Upper lobe of right lung (tissue), 1 donor: ENCODE results near the gene DLG2. TPM values are rescaled to one million over a fixed set of nuclear protein-coding genes. Genes with fewer than 3 reads are reported as not detected.
A peak's percentile ranks its signal among the peaks of the same experiment; 100 is the strongest.

Experiments
- ATAC-seq: fragments of 200-7000 bp; cut with Tn5 transposase; one replicate; pipeline ENCODE4 v1.9.1; 2020; ENCODE audit warnings: mild to moderate bottlenecking, moderate library complexity
- DNase-seq: peaks from one replicate; pipeline ENCODE4 v3.0.0-alpha.2; 2020
- H3K27ac ChIP-seq: fragments of 200-600 bp; one replicate; pipeline ENCODE4 v1.8.0; 2022
- H3K27me3 ChIP-seq: fragments of 200-600 bp; one replicate; pipeline ENCODE4 v1.8.0; 2022; ENCODE audit warnings: mild to moderate bottlenecking
- H3K36me3 ChIP-seq: fragments of 200-600 bp; one replicate; pipeline ENCODE4 v1.8.0; 2022
- H3K4me1 ChIP-seq: fragments of 200-600 bp; one replicate; pipeline ENCODE4 v1.8.0; 2022
- H3K4me3 ChIP-seq: fragments of 200-600 bp; one replicate; pipeline ENCODE4 v1.8.0; 2022; ENCODE audit warnings: mild to moderate bottlenecking
- H3K9me3 ChIP-seq: fragments of 200-600 bp; one replicate; pipeline ENCODE4 v1.8.0; 2022
- intact Hi-C: fragments of 100-400 bp; cut with DNase I; formaldehyde crosslinking; loops from one replicate; pipeline ENCODE4 v1.11.0; 2022
- total RNA-seq: library from RNA; stranded (reverse); fragmentation: NEBNext Ultra II Directional; extraction: Animal tissue kit (Norgen Biotek cat#: 25700); gene quantifications from one replicate; pipeline ENCODE4 v1.2.1, GENCODE V29; 2021
- TF ChIP-seq, protein P1 (sequence below): fragments of 200-600 bp; IDR thresholded peaks from one replicate; pipeline ENCODE4 v1.8.0; 2022; ENCODE audit warnings: antibody characterized with exemption
- donor health status: DM: no; HTN: yes; CAD: no; lungs with severe emphysema.

The DLG2 gene
- total RNA-seq, 1 donor from 2014 or later, result 9.7 TPM

DNA sequence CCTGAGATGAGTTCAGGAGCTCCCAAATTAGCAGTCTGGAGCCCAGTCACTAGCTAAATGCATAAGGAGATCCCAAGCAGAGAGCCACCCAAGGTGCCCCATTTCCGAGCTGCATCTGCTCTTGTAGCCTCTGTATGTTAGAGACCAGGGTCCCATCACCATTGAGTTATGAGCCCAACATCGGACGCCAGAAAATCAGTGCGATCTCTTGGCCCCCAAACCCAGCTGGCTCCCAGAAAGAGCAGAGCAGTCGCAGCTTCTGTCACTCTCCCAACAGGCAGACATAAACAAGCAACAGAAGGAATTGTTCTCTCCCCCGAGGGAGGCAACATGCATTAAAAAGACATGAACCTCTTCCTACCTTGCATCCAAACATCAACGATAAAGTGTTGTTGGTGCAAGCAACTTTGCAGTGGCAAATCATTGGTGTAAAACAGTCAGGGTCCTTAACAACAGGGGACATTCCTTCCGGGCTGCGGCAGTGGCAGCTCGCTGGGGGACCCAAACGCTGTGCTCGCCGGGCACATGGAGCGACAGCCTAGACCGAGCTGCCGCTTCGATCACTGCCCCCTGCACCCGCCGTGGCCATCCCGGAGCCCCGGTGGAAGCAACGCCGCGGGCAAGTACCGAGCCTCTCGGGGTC, 907.1 kb downstream of the DLG2 start:
- ATAC-seq (peak; percentile 54), DNase-seq (no peak)
- H3K27ac ChIP-seq, result no peak overlapping the region
- no peaks in the 10 kb centered on the region for H3K27me3 ChIP-seq
- no peaks in the 10 kb centered on the region for H3K36me3 ChIP-seq
- no peaks in the 10 kb centered on the region for H3K9me3 ChIP-seq
- H3K4me1 ChIP-seq, result peaks cover 7% of the 10 kb centered on the region
- H3K4me3 ChIP-seq, result peak overlapping the region; percentile 48
- intact Hi-C loops, result no loop called here
- TF ChIP-seq, protein P1, sequence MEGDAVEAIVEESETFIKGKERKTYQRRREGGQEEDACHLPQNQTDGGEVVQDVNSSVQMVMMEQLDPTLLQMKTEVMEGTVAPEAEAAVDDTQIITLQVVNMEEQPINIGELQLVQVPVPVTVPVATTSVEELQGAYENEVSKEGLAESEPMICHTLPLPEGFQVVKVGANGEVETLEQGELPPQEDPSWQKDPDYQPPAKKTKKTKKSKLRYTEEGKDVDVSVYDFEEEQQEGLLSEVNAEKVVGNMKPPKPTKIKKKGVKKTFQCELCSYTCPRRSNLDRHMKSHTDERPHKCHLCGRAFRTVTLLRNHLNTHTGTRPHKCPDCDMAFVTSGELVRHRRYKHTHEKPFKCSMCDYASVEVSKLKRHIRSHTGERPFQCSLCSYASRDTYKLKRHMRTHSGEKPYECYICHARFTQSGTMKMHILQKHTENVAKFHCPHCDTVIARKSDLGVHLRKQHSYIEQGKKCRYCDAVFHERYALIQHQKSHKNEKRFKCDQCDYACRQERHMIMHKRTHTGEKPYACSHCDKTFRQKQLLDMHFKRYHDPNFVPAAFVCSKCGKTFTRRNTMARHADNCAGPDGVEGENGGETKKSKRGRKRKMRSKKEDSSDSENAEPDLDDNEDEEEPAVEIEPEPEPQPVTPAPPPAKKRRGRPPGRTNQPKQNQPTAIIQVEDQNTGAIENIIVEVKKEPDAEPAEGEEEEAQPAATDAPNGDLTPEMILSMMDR, result no peak

DNA sequence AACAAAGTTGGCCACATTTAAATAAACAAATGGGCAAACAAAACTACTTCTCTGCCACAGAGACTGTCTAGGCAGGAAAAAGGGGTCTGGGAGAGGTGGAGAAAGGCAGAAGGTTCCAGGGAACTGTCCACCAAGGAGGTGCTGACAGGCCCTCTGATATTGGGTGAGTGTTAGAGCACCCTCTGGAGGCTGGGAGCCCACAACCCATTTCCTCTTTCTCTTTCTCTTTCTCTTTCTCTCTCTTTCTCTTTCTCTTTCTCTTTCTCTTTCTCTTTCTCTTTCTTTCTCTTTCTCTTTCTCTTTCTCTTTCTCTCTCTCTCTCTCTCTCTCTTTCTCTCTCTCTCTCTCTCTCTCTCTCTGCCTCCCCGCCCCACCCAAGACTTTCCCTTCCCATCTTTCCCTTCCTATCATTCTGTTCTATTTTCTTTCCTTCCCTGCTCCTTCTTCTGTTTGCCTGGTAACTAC, 912.8 kb downstream of the DLG2 start:
- Histone ChIP-seq H3K9me3 (no peaks in the 10 kb centered on the region), H3K4me3 (no peak overlapping the region), H3K4me1 (no peaks in the 10 kb centered on the region), H3K27ac (no peak overlapping the region), H3K27me3 (no peaks in the 10 kb centered on the region), H3K36me3 (no peaks in the 10 kb centered on the region)
- ATAC-seq, result peak; percentile 92
- TF ChIP-seq, protein P1, result no peak
- intact Hi-C loops, result no loop called here
- DNase-seq, result no peak

DNA sequence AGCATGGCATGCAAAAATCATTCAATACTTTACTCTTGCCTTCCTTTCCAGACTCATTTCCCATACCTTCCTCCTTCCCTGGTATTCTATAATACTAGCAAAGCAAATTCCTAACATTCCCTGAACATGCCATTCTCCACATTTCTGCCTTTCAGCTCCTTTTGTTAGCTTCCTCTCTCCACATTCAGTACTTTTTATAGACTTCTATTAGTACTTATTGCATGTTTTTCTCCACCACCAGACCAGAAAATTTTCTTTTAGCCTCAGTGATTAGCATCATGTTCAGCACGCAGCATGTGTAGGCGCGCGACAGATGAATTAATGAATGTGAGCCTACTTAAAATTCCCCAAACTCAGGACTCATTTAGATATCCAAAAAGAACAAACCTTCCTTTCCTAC, 935.3 kb downstream of the DLG2 start:
- no peaks in the 10 kb centered on the region for H3K27me3 ChIP-seq
- no peak for ATAC-seq
- no peak overlapping the region for H3K27ac ChIP-seq
- no peak overlapping the region for H3K4me3 ChIP-seq
- H3K36me3 ChIP-seq, result no peaks in the 10 kb centered on the region
- no peaks in the 10 kb centered on the region for H3K4me1 ChIP-seq
- DNase-seq, result no peak
- intact Hi-C loops, result no loop called here
- H3K9me3 ChIP-seq, result no peaks in the 10 kb centered on the region
- TF ChIP-seq, protein P1, result no peak

DNA sequence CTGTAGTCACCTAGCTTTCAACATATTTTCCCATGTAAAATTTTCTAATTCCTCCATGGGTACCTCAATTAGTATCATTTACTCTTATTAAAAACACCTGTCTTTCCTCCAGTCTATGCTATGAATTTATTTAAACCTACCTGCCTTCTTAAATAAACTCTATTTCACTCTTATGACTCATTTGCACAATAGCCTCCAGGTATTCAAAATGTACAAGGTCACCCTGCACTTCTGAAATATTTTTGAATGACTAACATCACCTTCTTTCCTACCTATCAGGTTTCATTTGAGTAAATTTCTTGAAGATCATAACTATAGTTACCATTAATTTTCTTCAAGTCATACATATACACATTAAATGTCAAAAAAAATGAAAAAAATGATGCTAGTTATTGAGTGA, 939.7 kb downstream of the DLG2 start:
- Histone ChIP-seq H3K4me3 (no peak overlapping the region), H3K36me3 (no peaks in the 10 kb centered on the region), H3K9me3 (no peaks in the 10 kb centered on the region), H3K27ac (no peak overlapping the region), H3K4me1 (no peaks in the 10 kb centered on the region), H3K27me3 (no peaks in the 10 kb centered on the region)
- intact Hi-C loops, result no loop called here
- TF ChIP-seq, protein P1, result no peak
- DNase-seq (no peak), ATAC-seq (no peak)

DNA sequence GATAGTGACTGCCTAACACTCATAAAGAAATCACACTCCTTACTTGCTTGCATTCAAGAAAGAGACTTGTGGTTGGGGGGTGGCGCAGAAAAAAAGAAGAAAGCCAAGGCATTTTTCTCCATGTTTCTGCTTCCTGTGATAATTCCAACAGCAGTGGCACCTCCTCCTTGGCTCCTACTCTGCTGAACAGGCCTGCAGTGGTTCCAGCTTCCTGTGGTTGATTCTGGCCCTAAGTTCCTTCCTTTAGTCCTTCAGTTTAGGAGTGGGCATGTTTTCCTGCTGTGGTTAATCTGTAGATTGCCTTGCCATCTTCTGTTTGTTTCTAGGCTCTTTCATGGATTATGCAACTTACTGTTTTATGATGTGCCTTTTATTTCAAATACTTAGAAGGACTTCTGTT, 940.4 kb downstream of the DLG2 start:
- TF ChIP-seq, protein P1, result no peak
- Histone ChIP-seq H3K27me3 (no peaks in the 10 kb centered on the region), H3K36me3 (no peaks in the 10 kb centered on the region), H3K4me1 (no peaks in the 10 kb centered on the region), H3K4me3 (no peak overlapping the region), H3K9me3 (no peaks in the 10 kb centered on the region), H3K27ac (no peak overlapping the region)
- intact Hi-C loops, result no loop called here
- DNase-seq (no peak), ATAC-seq (no peak)

DNA sequence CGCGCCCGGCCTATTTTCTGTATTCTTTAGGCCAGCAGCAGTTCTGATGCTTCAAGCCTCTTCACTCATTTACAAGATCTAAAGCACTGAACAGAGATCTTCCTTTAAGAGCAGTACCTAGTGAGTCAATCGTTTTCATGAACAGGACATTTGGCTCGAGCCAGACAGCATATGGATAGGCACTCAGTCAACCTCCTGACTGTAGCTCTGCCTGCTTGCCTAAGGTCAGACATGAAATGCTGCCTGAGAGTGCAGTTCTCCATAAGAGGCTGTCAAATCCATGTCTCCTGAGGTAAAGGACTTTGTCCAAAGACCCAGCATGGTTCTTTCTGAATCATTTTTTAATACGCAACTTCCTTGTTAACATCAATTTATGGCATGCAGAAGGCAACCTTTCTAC, 941.2 kb downstream of the DLG2 start:
- Histone ChIP-seq H3K4me1 (no peaks in the 10 kb centered on the region), H3K27me3 (no peaks in the 10 kb centered on the region), H3K27ac (no peak overlapping the region), H3K4me3 (no peak overlapping the region), H3K9me3 (no peaks in the 10 kb centered on the region), H3K36me3 (no peaks in the 10 kb centered on the region)
- intact Hi-C loops, result no loop called here
- ATAC-seq (no peak), DNase-seq (no peak)
- TF ChIP-seq, protein P1, result no peak
